Activated CD8-positive, alpha-beta T cell treated with anti-CD3 and anti-CD28 coated beads for 36 hours (primary cell): ENCODE results near the gene SSX4B. TPM values are rescaled to one million over a fixed set of nuclear protein-coding genes. Genes with fewer than 3 reads are reported as not detected.
"Not testable (repeated sequence)": the region's sequence is repeated elsewhere in the genome, so short reads cannot be mapped to it uniquely, and the experiment has no call there.

Experiments used
- ATAC-seq: fragments of 200-7000 bp; cut with Tn5 transposase; one replicate; pipeline ENCODE4 v1.10.0; 2021; ENCODE audit warnings: mild to moderate bottlenecking, moderate library complexity
- CTCF ChIA-PET: fragments of 350-600 bp; sonication (Branson Sonifier 250); formaldehyde crosslinking; loops from one replicate; lab custom pipeline; 2021; ENCODE audit warnings: antibody characterized with exemption; lab: Charles Lee
- POLR2A ChIA-PET: fragments of 350-600 bp; sonication (Branson Sonifier 250); formaldehyde crosslinking; loops from one replicate; lab custom pipeline; 2021; ENCODE audit warnings: antibody characterized with exemption; lab: Charles Lee
- DNase-seq: peaks from one replicate; pipeline ENCODE4 v3.0.0-alpha.2; 2020
- H3K27ac Mint-ChIP-seq: one replicate; pipeline ENCODE4 v1.8.0; 2021; ENCODE audit warnings: mild to moderate bottlenecking, mixed read lengths
- H3K27me3 Mint-ChIP-seq: one replicate; pipeline ENCODE4 v1.8.0; 2021; ENCODE audit warnings: mixed read lengths
- H3K36me3 Mint-ChIP-seq: one replicate; pipeline ENCODE4 v1.8.0; 2021; ENCODE audit warnings: low read depth, mixed read lengths
- H3K4me1 Mint-ChIP-seq: one replicate; pipeline ENCODE4 v1.8.0; 2021; ENCODE audit warnings: low read depth, mixed read lengths
- H3K4me3 Mint-ChIP-seq: one replicate; pipeline ENCODE4 v1.8.0; 2021; ENCODE audit warnings: mild to moderate bottlenecking, moderate library complexity, mixed read lengths
- H3K9me3 Mint-ChIP-seq: one replicate; pipeline ENCODE4 v1.8.0; 2021; ENCODE audit warnings: mixed read lengths
- CTCF ChIP-seq: fragments of 200-600 bp; IDR thresholded peaks from one replicate; pipeline ENCODE4 v1.8.0; 2022; ENCODE audit warnings: antibody characterized with exemption, mild to moderate bottlenecking
- intact Hi-C: fragments of 100-400 bp; cut with micrococcal nuclease; formaldehyde crosslinking; loops from one replicate; pipeline ENCODE4 v1.10.0; 2022
- total RNA-seq, 2 experiments: library from RNA; stranded (reverse); gene quantifications; one replicate each; pipeline ENCODE4 v1.2.3, GENCODE V29; 2021

The SSX4B gene
- total RNA-seq, 2 experiments from 2014 or later: not detected

GRCh38 chrX:48456628-48457331 is 45.0 kb upstream of the SSX4B start:
- Mint-ChIP-seq H3K4me1 (no peaks in the 10 kb centered on the region), H3K27me3 (no peaks in the 10 kb centered on the region), H3K9me3 (no peaks in the 10 kb centered on the region), H3K4me3 (no peak overlapping the region), H3K36me3 (peaks cover 27% of the 10 kb centered on the region), H3K27ac (no peak overlapping the region)
- no peak for TF ChIP-seq CTCF
- ChIA-PET POLR2A (interaction anchor here (1.0 kb wide), 1 partner anchor 281 kb away, joined by 3 read pairs; no protein-coding TSS in a partner anchor), CTCF (interaction anchor here (0.9 kb wide), 1 partner anchor 11 kb away, joined by 3 read pairs; no protein-coding TSS in a partner anchor)
- no peak for DNase-seq
- intact Hi-C loops: no loop called here
- no peak for ATAC-seq

DNA sequence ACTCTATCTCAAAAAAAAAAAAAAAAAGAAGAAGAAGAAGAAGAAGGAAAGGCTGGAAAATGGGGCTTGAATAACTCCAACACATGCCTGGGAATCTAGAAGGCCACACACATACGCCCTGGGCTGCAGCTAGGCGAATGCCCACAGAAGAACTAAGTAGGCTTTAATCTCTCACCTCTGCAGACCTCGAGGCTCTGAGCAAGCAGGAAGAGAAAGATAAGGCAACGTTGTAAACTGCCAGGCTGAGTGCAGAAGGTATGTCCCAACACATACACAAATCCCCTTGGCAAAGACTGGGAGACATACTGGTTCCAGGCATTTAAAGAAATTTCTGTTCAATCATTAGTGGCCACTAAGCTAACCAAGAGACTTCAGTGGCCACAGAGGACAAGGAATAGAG is 39.9 kb upstream of the SSX4B start:
- ATAC-seq: no peak
- intact Hi-C loops: no loop called here
- no peak for TF ChIP-seq CTCF
- ChIA-PET CTCF (no interaction called here), POLR2A (interaction anchor here (0.6 to 1.3 kb wide), 2 partner anchors 10 to 951 kb away, joined by 3 read pairs; no protein-coding TSS in a partner anchor)
- Mint-ChIP-seq H3K4me3 (no peak overlapping the region), H3K4me1 (no peaks in the 10 kb centered on the region), H3K27me3 (no peaks in the 10 kb centered on the region), H3K36me3 (no peaks in the 10 kb centered on the region), H3K27ac (no peak overlapping the region), H3K9me3 (no peaks in the 10 kb centered on the region)
- no peak for DNase-seq

GRCh38 chrX:48450076-48450475 is 38.3 kb upstream of the SSX4B start:
- Mint-ChIP-seq H3K36me3 (no peaks in the 10 kb centered on the region), H3K4me3 (no peak overlapping the region), H3K9me3 (no peaks in the 10 kb centered on the region), H3K27ac (no peak overlapping the region), H3K4me1 (no peaks in the 10 kb centered on the region), H3K27me3 (no peaks in the 10 kb centered on the region)
- ChIA-PET CTCF (interaction anchor here (0.8 kb wide), 1 partner anchor 17 kb away, joined by 3 read pairs; no protein-coding TSS in a partner anchor), POLR2A (no interaction called here)
- intact Hi-C loops: no loop called here
- no peak for DNase-seq
- TF ChIP-seq CTCF: no peak
- ATAC-seq: no peak

DNA sequence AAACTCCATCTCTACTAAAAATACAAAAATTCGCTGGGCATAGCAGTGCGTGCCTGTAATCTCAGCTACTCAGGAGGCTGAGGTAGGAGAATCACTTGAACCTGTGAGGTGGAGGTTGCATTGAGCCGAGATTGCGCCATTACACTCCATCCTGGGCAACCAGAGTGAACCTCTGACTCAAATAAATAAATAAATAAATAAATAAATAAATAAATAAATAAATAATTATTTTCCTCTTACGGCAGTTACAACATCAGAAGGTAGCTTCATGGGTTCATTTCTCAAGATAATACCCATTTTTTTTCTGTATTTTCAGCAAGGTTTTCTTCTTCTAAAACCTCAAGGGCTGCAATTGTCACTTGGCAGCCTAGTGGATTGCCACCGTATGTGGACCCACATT is 35.4 kb upstream of the SSX4B start:
- POLR2A ChIA-PET, intact Hi-C loops, H3K4me1 Mint-ChIP-seq, H3K27me3 Mint-ChIP-seq, ATAC-seq, H3K27ac Mint-ChIP-seq, DNase-seq, H3K36me3 Mint-ChIP-seq, H3K4me3 Mint-ChIP-seq, H3K9me3 Mint-ChIP-seq: not testable (repeated sequence)
- CTCF ChIA-PET: interaction anchor here (1.6 kb wide), 1 partner anchor 20 kb away, joined by 3 read pairs; no protein-coding TSS in a partner anchor

GRCh38 chrX:48433713-48434112 is 22.0 kb upstream of the SSX4B start:
- CTCF ChIA-PET, H3K27me3 Mint-ChIP-seq: not testable (repeated sequence)

DNA sequence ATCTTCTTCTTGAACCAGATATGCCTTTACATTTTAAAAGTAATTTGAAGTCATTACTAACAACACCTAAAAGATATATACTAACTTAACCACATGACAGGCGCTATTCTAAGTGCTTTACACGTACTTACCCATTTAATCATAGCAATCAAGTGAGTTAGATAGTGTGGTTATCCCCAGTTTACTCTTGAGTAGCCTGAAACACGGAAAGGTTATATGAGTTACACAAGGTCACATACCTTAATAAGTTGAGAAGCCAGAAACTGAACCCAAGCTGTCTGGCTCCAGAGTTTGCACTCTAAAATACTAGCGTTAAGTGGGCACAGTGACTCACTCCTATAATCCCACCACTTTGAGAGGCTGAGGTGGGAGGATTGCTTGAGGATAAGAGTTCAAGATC is 18.4 kb upstream of the SSX4B start:
- POLR2A ChIA-PET, ATAC-seq, H3K36me3 Mint-ChIP-seq, CTCF ChIA-PET, H3K4me1 Mint-ChIP-seq, H3K27ac Mint-ChIP-seq, H3K9me3 Mint-ChIP-seq, intact Hi-C loops, H3K27me3 Mint-ChIP-seq, DNase-seq, H3K4me3 Mint-ChIP-seq: not testable (repeated sequence)

More at GRCh38 chrX:48433713-48434112, 22.0 kb upstream of the SSX4B start:
- H3K36me3 Mint-ChIP-seq, ATAC-seq, intact Hi-C loops, H3K27ac Mint-ChIP-seq, H3K4me1 Mint-ChIP-seq, POLR2A ChIA-PET, H3K4me3 Mint-ChIP-seq, H3K9me3 Mint-ChIP-seq: not testable (repeated sequence)
- DNase-seq: peak; percentile 2

GRCh38 chrX:48429606-48430005 is 17.8 kb upstream of the SSX4B start:
- intact Hi-C loops, H3K27ac Mint-ChIP-seq, ATAC-seq, H3K36me3 Mint-ChIP-seq, DNase-seq, CTCF ChIA-PET, POLR2A ChIA-PET, H3K9me3 Mint-ChIP-seq, H3K27me3 Mint-ChIP-seq, H3K4me1 Mint-ChIP-seq, H3K4me3 Mint-ChIP-seq: not testable (repeated sequence)

DNA sequence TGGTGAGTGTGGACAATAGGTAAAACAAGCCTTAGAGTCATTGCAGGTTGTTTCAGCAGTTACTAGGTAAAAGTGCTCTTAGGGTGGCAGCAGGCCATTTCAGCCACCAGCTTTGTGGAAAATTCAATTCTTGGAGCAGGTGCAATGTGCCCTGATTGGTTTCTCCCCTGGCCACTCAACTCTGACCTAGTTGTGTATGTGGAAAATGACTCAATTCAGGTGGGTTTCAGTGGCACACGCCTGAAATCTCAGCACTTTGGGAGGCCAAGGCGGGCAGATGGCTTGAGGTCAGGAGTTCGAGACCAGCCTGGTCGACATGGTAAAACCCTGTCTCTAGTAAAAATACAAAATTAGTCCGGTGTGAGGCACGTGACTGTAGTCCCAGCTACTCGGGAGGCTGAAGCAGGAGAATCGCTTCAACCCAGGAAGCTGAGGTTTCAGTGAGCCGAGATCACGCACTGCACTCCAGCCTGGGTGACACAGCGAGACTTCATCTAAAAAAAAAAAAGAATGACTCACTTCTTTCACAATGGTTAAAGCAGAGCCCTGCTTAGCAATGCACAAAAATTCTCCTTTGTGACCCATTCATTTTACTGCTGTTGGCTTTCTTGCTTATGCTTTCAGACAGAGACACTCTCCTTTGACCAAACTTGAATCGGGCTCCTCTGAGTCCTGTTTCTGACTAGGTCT is 15.4 kb upstream of the SSX4B start:
- DNase-seq, H3K4me3 Mint-ChIP-seq, intact Hi-C loops, CTCF ChIA-PET, H3K36me3 Mint-ChIP-seq, H3K4me1 Mint-ChIP-seq, H3K27ac Mint-ChIP-seq, H3K9me3 Mint-ChIP-seq, H3K27me3 Mint-ChIP-seq: not testable (repeated sequence)
- POLR2A ChIA-PET: interaction anchor here (0.6 kb wide), 1 partner anchor 139 kb away, joined by 3 read pairs; no protein-coding TSS in a partner anchor
- ATAC-seq: peak; percentile 98

- not testable (repeated sequence) for H3K4me3 Mint-ChIP-seq, H3K9me3 Mint-ChIP-seq
Measured at GRCh38 chrX:48397825-48398224, 13.9 kb downstream of the SSX4B start.

More at GRCh38 chrX:48397825-48398224, 13.9 kb downstream of the SSX4B start:
- H3K36me3 Mint-ChIP-seq, H3K27me3 Mint-ChIP-seq, POLR2A ChIA-PET, DNase-seq, H3K27ac Mint-ChIP-seq, CTCF ChIA-PET, ATAC-seq, intact Hi-C loops, H3K4me1 Mint-ChIP-seq: not testable (repeated sequence)
